Measurements from ENCODE around the gene C10orf90. TPM values are rescaled to one million over a fixed set of nuclear protein-coding genes. Genes with fewer than 3 reads are reported as not detected.

The C10orf90 gene
- total RNA-seq, 1 donor from 2014 or later = not detected

DNA sequence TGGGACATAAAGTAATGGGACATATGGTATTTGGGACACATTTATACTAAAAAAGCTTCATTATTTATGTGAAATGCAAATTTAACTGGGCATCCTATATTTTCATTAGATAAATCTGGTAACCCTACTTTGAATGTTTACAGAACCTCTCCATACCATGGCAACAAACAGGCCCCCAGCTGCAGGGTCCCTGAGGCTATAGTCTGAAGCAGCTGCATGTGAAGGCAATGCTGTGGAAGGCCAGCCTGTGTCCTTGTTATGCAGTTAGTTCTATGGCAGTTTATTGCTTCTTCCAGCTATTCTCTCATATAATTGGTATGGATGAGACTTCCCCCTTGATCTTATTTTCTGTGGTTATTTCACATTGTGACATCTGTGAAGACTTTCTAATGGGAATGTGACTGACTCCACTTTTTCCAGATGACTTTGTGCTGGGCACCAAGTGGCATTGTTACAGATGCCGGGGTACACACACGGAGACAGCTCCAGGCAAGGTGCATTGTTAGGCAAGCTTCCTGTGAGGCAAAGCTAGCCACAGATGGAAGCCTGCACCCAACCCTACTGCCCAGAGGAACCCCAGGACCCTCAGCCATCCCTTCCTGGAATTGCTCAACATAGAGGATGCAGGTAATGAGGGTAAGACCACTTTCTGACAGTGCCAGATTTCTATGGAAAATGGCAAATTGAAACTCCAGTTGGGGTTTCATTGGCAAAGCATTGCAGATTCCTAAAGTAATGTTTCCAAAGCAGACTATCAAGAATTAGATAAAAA, 232.7 kb downstream of the C10orf90 start:
- intact Hi-C loops (cut with DNase I) = no loop called here
- ATAC-seq (no peak), DNase-seq (no peak)
- TF ChIP-seq, protein P1, sequence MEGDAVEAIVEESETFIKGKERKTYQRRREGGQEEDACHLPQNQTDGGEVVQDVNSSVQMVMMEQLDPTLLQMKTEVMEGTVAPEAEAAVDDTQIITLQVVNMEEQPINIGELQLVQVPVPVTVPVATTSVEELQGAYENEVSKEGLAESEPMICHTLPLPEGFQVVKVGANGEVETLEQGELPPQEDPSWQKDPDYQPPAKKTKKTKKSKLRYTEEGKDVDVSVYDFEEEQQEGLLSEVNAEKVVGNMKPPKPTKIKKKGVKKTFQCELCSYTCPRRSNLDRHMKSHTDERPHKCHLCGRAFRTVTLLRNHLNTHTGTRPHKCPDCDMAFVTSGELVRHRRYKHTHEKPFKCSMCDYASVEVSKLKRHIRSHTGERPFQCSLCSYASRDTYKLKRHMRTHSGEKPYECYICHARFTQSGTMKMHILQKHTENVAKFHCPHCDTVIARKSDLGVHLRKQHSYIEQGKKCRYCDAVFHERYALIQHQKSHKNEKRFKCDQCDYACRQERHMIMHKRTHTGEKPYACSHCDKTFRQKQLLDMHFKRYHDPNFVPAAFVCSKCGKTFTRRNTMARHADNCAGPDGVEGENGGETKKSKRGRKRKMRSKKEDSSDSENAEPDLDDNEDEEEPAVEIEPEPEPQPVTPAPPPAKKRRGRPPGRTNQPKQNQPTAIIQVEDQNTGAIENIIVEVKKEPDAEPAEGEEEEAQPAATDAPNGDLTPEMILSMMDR (IDR thresholded peaks at IDR 0.05) = no peak
- H3K4me1 ChIP-seq = no peaks in the 10 kb centered on the region
- H3K4me3 ChIP-seq = no peak overlapping the region
- no peaks in the 10 kb centered on the region for H3K36me3 ChIP-seq
- H3K27ac ChIP-seq = no peak overlapping the region
- H3K9me3 ChIP-seq = peaks cover 11% of the 10 kb centered on the region
- no peaks in the 10 kb centered on the region for H3K27me3 ChIP-seq (ENCODE audit: low read depth)

GRCh38 chr10:126434235-126434634, 236.3 kb downstream of the C10orf90 start:
- H3K4me1 ChIP-seq = no peaks in the 10 kb centered on the region
- DNase-seq (no peak), ATAC-seq (no peak)
- H3K9me3 ChIP-seq = peaks cover 4% of the 10 kb centered on the region
- no peak overlapping the region for H3K4me3 ChIP-seq
- intact Hi-C loops (cut with DNase I) = no loop called here
- H3K27ac ChIP-seq = no peak overlapping the region
- TF ChIP-seq, protein P1 (IDR thresholded peaks at IDR 0.05) = no peak
- no peaks in the 10 kb centered on the region for H3K36me3 ChIP-seq
- no peaks in the 10 kb centered on the region for H3K27me3 ChIP-seq (ENCODE audit: low read depth)

GRCh38 chr10:126433351-126433750, 237.1 kb downstream of the C10orf90 start:
- Histone ChIP-seq H3K27ac (no peak overlapping the region), H3K36me3 (no peaks in the 10 kb centered on the region), H3K27me3 (ENCODE audit: low read depth) (no peaks in the 10 kb centered on the region), H3K9me3 (no peaks in the 10 kb centered on the region), H3K4me1 (no peaks in the 10 kb centered on the region), H3K4me3 (no peak overlapping the region)
- DNase-seq = no peak
- intact Hi-C loops (cut with DNase I) = no loop called here
- TF ChIP-seq, protein P1 (IDR thresholded peaks at IDR 0.05) = no peak
- no peak for ATAC-seq

DNA sequence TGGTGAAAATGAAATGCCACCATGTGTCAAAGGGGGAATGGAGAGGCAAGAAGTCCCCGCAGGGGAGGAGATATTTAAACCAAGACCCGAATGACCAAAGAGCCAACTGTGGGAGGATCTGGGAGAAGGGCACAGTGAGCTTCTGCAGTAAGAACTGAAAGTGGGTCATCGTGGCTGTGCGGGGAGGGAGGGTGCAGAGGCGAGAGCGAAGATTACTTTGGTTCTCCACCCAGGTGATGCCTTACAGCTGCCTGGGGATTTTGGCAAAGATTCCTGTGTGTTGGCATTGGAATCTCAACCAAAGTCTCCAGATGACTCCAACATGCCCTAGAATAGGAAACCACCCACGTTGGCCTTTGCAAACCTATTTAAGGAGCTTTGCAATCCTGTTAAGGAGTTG, 238.0 kb downstream of the C10orf90 start:
- no peak for ATAC-seq
- Histone ChIP-seq H3K4me1 (no peaks in the 10 kb centered on the region), H3K36me3 (no peaks in the 10 kb centered on the region), H3K4me3 (no peak overlapping the region), H3K27ac (no peak overlapping the region), H3K27me3 (ENCODE audit: low read depth) (no peaks in the 10 kb centered on the region), H3K9me3 (no peaks in the 10 kb centered on the region)
- DNase-seq = no peak
- TF ChIP-seq, protein P1 (IDR thresholded peaks at IDR 0.05) = no peak
- intact Hi-C loops (cut with DNase I) = no loop called here

DNA sequence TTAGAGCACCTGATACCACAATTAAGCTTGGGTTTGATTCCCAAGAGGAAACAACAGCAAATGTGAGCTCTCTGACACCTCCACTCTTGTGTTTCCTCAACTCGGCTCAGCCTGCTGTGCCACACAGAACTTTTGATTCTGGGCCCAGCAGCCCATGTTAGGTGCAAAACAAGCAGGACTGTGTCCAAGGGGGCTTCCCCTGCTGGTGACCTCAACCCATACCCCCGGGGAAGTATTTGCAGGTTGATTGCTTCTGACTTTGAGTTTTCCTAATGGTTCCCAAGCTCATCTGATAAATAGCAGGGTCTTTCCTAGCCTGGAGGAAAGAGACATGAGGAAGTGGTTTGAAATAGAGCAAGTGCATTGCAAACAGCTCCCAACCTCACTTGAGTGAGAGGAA, 238.7 kb downstream of the C10orf90 start:
- no peaks in the 10 kb centered on the region for H3K9me3 ChIP-seq
- H3K4me3 ChIP-seq = no peak overlapping the region
- no peaks in the 10 kb centered on the region for H3K27me3 ChIP-seq (ENCODE audit: low read depth)
- ATAC-seq (no peak), DNase-seq (no peak)
- intact Hi-C loops (cut with DNase I) = no loop called here
- H3K36me3 ChIP-seq = no peaks in the 10 kb centered on the region
- TF ChIP-seq, protein P1 (IDR thresholded peaks at IDR 0.05) = no peak
- no peak overlapping the region for H3K27ac ChIP-seq
- H3K4me1 ChIP-seq = no peaks in the 10 kb centered on the region

Data from lower lobe of right lung (tissue), 2 donors.